ENCODE results near the gene LRRN2.

GRCh38 chr1:204588826-204589225 lies 96.7 kb downstream of the LRRN2 start:
- TF ChIP-seq POLR2A (IDR thresholded peaks at IDR 0.05) (no peak), CTCF (IDR thresholded peaks at IDR 0.05) (no peak)
